ENCODE data around the gene IST1.

DNA sequence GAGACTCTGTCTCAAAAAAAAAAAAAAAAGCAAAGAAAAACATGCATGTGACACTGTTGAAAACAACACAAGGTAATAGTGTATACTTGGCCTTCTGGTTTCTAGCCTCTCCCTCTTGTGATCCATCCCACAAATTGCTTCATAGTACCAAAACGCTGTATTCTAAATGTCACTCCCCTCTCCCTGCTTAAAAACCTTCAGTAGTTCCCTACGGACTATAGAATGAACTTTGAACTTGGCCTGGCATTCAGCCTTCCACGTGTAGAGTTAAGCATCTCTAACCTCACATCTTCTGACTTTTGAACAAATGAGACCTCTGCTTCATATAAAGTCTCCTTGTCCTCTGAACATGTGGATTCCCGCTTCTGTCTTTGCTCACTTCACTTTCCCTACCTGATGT lies 16.4 kb upstream of the IST1 start:
- TF ChIP-seq EZH2 (IDR thresholded peaks at IDR 0.05; ENCODE audit: insufficient read depth, poor library complexity, severe bottlenecking), result no peak
- no peak for TF ChIP-seq EZH2phosphoT487 (IDR thresholded peaks at IDR 0.05; ENCODE audit: insufficient read depth, low read depth)
